SK-N-SH (cell line): ENCODE results near the gene ARL6.

Source experiments
- CTCF ChIP-seq: fragments of 200-600 bp; sonication (generic); IDR thresholded peaks from 2 replicates; pipeline ENCODE4 v1.6.1; 2017; ENCODE audit warnings: antibody characterized with exemption, mild to moderate bottlenecking, moderate library complexity
- EP300 ChIP-seq, 2 experiments: IDR thresholded peaks; 2 replicates each; pipeline versions ENCODE4 v1.4.0 to v1.6.1; 2012; ENCODE audit warnings: borderline replicate concordance in 1 of 2, low read depth in 1 of 2, low read length in 1 of 2
- MAX ChIP-seq: IDR thresholded peaks from 2 replicates; pipeline ENCODE4 v1.4.0; 2012; ENCODE audit warnings: low read depth
- PBX3 ChIP-seq: IDR thresholded peaks from 2 replicates; pipeline ENCODE4; 2012
- RAD21 ChIP-seq: IDR thresholded peaks from 2 replicates; pipeline ENCODE4 v1.6.1; 2012; ENCODE audit warnings: mild to moderate bottlenecking, low read length
- TCF12 ChIP-seq: IDR thresholded peaks from 2 replicates; pipeline ENCODE4 v1.4.0; 2012
- YY1 ChIP-seq: IDR thresholded peaks from 2 replicates; pipeline ENCODE4 v1.4.0; 2012; ENCODE audit warnings: low read depth, mild to moderate bottlenecking

- no peak for TF ChIP-seq CTCF
- TF ChIP-seq PBX3, result no peak
- no peak for TF ChIP-seq MAX
- TF ChIP-seq YY1, result no peak
- no peak for TF ChIP-seq EP300 (IDR thresholded peaks at IDR 0.05; ENCODE audit: borderline replicate concordance in 1 of 2, low read depth in 1 of 2, low read length in 1 of 2)
- no peak for TF ChIP-seq TCF12
- TF ChIP-seq RAD21, result no peak
These were observed 66.6 kb downstream of the ARL6 start for GRCh38 chr3:97831140-97831539.
